ENCODE data around the gene SLC49A4. TPM values are rescaled to one million over a fixed set of nuclear protein-coding genes. Genes with fewer than 3 reads are reported as not detected.

SLC49A4 gene
- total and polyA plus RNA-seq, 2 of the 13 experiments (the other 11 are each of a cell fraction or from before 2014, with no cell fraction given), result 6.5 to 16.3 TPM

DNA sequence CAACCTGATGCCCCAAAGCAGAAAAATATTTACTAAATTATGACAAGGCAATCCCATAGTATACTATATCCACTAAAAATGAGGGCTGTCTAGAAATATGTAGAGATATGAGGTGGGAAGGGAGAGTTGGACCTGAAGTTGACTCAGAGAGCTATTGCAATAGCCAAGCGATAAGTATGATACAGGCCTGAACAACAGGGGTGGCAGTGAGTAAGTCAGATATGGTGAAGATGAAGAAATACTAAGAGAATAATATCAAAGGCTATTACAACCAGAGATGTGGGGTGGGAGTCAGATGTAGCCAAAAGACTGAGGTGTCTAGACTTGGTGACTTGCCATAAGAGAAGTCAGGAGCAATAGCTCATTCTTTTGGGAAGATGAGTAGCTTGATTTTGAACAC, 10.4 kb upstream of the SLC49A4 start:
- Histone ChIP-seq H4K20me1 (ENCODE audit: insufficient read depth, low read length) (no peaks in the 10 kb centered on the region), H3K27me3 (ENCODE audit: control insufficient read depth in 1 of 2, insufficient read depth in 2 of 2, low read length in 2 of 2) (no peaks in the 10 kb centered on the region), H3K4me3 (replicated peaks in 1 of 3; ENCODE audit: insufficient read depth in 1 of 3, low read depth in 2 of 3, low read length in 3 of 3) (no peak overlapping the region), H3K36me3 (replicated peaks in 1 of 2; ENCODE audit: control insufficient read depth in 1 of 2, insufficient read depth in 2 of 2, low read length in 2 of 2) (no peaks in the 10 kb centered on the region; a peak in 1 of 5 replicates), H3K9ac (ENCODE audit: insufficient read depth, low read depth, low read length) (no peak overlapping the region), H3K9me3 (ENCODE audit: low read length) (no peaks in the 10 kb centered on the region), H3K27ac (ENCODE audit: extremely low read length, insufficient read depth, low read length) (no peak overlapping the region), H3K4me2 (ENCODE audit: low read depth, low read length) (no peak overlapping the region), H3K79me2 (ENCODE audit: insufficient read depth, low read length) (no peaks in the 10 kb centered on the region), H3K4me1 (ENCODE audit: insufficient read depth, low read length) (peaks cover 27% of the 10 kb centered on the region), H2AFZ (ENCODE audit: low read length) (no peak overlapping the region)
- TF ChIP-seq NCOA1 (CRISPR knock-in tag; IDR thresholded peaks at IDR 0.05) (no peak), ZKSCAN5 (CRISPR knock-in tag; IDR thresholded peaks at IDR 0.05) (no peak), SRSF9 (IDR thresholded peaks at IDR 0.05; ENCODE audit: borderline replicate concordance, insufficient read depth, low read depth, low read length, poor library complexity, severe bottlenecking) (no peak), SNRNP70 (IDR thresholded peaks at IDR 0.05; ENCODE audit: low read depth, low read length) (no peak), AHDC1 (CRISPR knock-in tag; IDR thresholded peaks at IDR 0.05; ENCODE audit: borderline replicate concordance) (no peak), HNF1B (CRISPR knock-in tag; IDR thresholded peaks at IDR 0.05) (no peak)
- TF ChIP-seq, protein P1, sequence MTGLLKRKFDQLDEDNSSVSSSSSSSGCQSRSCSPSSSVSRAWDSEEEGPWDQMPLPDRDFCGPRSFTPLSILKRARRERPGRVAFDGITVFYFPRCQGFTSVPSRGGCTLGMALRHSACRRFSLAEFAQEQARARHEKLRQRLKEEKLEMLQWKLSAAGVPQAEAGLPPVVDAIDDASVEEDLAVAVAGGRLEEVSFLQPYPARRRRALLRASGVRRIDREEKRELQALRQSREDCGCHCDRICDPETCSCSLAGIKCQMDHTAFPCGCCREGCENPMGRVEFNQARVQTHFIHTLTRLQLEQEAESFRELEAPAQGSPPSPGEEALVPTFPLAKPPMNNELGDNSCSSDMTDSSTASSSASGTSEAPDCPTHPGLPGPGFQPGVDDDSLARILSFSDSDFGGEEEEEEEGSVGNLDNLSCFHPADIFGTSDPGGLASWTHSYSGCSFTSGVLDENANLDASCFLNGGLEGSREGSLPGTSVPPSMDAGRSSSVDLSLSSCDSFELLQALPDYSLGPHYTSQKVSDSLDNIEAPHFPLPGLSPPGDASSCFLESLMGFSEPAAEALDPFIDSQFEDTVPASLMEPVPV (CRISPR knock-in tag; IDR thresholded peaks at IDR 0.05), result no peak
- FAIRE-seq (no peak), ATAC-seq (no peak), DNase-seq (ENCODE audit: low spot score) (no peak)
- BruUV-seq (replicated peaks), result no TSS peak
- intact Hi-C loops (cut with micrococcal nuclease; ENCODE audit: unreplicated experiment) (no loop called here), in situ Hi-C loops (cut with HindIII; ENCODE audit: extremely low pct_ligation_motif_present, low pct_unique_long_range_greater_than_20kb) (no loop called here)
- POLR2A ChIA-PET, result interaction anchor here (0.6 to 1.3 kb wide), 2 partner anchors 10 to 870 kb away, joined by 3 to 4 read pairs; partner anchors contain the start of gene HSPBAP1
- CTCF ChIA-PET (ENCODE audit: low intra/inter-chr PET ratio, low total read pairs), result no interaction called here
- WGBS (ENCODE audit: low lambda C conversion rate), result 97% methylated on average over 1 of the region's 1 CpG

Data from HepG2 (cell line).